ENCODE measurements around the gene TSHZ2.

GRCh38 chr20:53444401-53445149 lies 472.4 kb downstream of the TSHZ2 start:
- TF ChIP-seq, protein P1, sequence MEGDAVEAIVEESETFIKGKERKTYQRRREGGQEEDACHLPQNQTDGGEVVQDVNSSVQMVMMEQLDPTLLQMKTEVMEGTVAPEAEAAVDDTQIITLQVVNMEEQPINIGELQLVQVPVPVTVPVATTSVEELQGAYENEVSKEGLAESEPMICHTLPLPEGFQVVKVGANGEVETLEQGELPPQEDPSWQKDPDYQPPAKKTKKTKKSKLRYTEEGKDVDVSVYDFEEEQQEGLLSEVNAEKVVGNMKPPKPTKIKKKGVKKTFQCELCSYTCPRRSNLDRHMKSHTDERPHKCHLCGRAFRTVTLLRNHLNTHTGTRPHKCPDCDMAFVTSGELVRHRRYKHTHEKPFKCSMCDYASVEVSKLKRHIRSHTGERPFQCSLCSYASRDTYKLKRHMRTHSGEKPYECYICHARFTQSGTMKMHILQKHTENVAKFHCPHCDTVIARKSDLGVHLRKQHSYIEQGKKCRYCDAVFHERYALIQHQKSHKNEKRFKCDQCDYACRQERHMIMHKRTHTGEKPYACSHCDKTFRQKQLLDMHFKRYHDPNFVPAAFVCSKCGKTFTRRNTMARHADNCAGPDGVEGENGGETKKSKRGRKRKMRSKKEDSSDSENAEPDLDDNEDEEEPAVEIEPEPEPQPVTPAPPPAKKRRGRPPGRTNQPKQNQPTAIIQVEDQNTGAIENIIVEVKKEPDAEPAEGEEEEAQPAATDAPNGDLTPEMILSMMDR (IDR thresholded peaks at IDR 0.05): no peak
- no peak for TF ChIP-seq POLR2A (IDR thresholded peaks at IDR 0.05)
